Cardiac ventricle fibroblast (primary cell): ENCODE results near the gene SGPL1. TPM values are rescaled to one million over a fixed set of nuclear protein-coding genes. Genes with fewer than 3 reads are reported as not detected.

ENCODE experiments used
- total RNA-seq: library from RNA; depleted of rRNA; stranded (reverse); fragments of >200 nt; gene quantifications from 2 replicates; pipeline ENCODE4 v1.2.3, GENCODE V29; 2015

The SGPL1 gene, protein sequence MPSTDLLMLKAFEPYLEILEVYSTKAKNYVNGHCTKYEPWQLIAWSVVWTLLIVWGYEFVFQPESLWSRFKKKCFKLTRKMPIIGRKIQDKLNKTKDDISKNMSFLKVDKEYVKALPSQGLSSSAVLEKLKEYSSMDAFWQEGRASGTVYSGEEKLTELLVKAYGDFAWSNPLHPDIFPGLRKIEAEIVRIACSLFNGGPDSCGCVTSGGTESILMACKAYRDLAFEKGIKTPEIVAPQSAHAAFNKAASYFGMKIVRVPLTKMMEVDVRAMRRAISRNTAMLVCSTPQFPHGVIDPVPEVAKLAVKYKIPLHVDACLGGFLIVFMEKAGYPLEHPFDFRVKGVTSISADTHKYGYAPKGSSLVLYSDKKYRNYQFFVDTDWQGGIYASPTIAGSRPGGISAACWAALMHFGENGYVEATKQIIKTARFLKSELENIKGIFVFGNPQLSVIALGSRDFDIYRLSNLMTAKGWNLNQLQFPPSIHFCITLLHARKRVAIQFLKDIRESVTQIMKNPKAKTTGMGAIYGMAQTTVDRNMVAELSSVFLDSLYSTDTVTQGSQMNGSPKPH
- 12.4 and 13.3 TPM in 2 replicates for total RNA-seq

DNA sequence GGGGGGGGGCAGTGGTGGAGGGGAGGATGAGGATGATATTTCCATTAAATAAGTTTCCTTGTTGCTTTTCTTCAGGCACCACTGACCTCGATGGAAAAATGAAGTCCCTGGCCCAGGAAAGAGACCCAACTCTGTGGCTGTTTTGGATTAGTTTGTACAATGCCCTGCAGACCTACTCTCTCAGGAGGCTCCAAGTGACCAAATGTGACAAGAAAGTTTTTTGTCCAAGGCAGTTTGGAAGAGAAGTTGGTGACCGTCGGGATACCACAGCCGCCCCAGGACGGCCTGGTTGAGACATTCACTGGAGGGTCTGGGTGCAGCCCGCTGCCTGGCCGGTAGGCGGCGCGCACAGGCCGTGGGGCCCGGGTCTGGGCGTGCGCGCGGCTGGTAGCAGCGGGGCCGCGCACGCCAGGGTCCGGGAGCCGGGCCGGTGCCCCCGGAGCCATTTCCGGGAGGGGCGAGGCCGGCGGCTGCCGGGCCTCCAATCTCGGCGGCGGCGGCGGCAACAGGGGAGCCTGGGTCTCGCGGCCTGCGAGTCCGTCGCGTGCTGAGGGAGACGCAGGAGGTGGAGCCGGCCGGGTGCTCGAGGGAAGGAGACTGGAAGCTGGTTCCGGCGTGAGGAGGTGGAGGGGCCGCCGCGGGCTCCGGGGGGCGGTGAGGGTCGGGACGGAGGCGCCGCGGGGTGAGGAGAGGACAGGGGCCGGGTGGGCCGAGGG, at the start of gene SGPL1:
SGPL1 (plus strand) TSS at position 445 of the 716 bp plus-strand sequence. CDS start 906 bp downstream, outside the sequence.

DNA sequence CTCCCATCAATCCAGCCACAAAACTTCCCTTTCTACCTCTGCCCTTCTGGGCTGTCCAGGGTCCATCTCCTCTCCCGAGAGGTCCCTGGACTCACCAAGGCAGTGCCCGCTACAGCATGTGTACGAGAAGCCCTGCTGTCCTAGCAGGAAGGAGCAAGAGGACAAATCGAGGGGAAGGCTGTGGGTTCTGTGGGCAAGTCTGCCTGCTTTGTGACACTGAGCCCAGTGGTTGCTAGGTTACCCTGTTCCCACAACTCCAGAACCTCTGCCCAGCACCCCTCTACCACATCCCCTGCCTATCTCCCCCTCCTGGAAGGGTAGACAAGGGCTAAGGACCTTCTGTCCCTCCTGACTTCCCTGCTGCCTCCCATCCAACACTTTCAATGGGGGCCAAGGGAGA, 30.6 kb upstream of the SGPL1 start, which contains the start of gene TBATA:
TBATA (minus strand) TSS at position 188 of the 400 bp plus-strand sequence. CDS start 1,998 bp downstream, outside the sequence.

DNA sequence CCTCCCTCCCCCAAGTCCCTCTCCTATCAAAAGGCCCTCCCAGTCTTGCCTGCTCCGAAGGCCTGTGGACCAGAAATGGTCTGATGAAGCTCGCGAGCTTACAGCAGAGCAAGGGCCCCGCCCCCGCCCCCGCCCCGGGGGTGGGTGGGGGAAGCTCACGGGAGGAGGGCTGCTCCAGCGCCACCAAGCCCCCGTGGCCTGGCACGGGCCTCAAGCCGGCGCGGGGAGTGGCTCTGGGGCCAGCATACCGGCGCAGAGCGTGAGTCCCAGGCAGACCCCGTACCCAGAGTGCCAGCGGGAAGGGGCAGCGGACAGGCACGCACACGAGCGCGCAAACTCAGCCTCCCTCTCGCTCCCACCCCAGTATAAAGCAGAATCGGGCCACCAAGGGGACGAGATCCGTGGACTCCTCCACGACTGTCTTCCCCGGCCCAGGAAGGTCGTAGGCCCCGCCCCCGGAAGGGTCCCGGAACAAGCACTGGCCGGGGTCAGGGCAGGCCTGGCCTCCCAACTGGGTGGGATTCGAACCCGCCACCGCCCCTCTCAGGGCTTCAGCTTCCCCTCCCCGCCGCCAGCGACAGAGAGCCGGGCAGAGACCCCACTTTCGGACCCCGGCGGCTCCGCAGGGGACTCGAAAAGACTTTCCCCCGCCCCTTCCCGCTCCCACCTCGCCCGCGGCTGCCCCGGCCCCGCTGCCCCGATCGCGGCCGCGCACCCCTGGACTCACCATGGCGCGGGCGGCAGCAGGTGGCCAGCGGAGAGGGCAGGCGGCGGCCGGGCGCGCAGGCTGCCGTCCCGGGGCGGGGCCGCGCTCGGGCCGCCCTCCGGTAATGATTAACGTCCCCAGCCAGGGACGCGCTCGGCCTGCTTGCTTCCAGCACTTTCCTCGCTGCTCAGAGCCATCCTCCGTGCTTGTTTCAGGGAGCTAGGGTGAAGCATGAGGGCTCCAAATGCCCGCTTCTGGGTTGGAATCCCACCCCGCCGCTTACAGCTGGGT, 72.4 kb downstream of the SGPL1 start, which contains the start of gene PCBD1:
PCBD1 (minus strand) TSS at position 762 of the 997 bp plus-strand sequence; CDS start at position 730, 32 bp downstream.

Other genes starting within 250 kb of the SGPL1 start
- gene PRF1, start 213.2 kb upstream of the SGPL1 start, total RNA-seq = not detected in 2 replicates
- 0.50 and 0.83 TPM in 2 replicates for gene ADAMTS14, start 143.4 kb upstream of the SGPL1 start, total RNA-seq
- not detected in 2 replicates for gene TBATA, start 30.6 kb upstream of the SGPL1 start, total RNA-seq
- gene PCBD1, start 72.6 kb downstream of the SGPL1 start, total RNA-seq = 21.5 and 22.8 TPM in 2 replicates